Upper lobe of left lung (tissue), 4 donors: ENCODE results near the gene PRICKLE1.

ENCODE experiments used
- CTCF ChIP-seq, 6 experiments: fragments of 450-650 bp in 4 of 6; fragments of 200-600 bp in 2 of 6; sonication (generic) in 2 of 6; IDR thresholded peaks; one replicate each; pipeline ENCODE4 v1.5.1; 2016 to 2019; ENCODE audit warnings: antibody characterized with exemption in 6 of 6
- EP300 ChIP-seq, 4 donors: sonication (generic); formaldehyde crosslinking; IDR thresholded peaks; one replicate each; pipeline ENCODE4 v1.5.1; 2017; ENCODE audit warnings: antibody characterized with exemption in 4 of 4, control low read depth in 2 of 4
- POLR2A ChIP-seq, 4 donors: fragments of 450-650 bp; IDR thresholded peaks; one replicate each; pipeline ENCODE4 v1.5.1; 2016 to 2017; ENCODE audit warnings: antibody characterized with exemption in 4 of 4, mild to moderate bottlenecking in 2 of 4
- POLR2AphosphoS5 ChIP-seq, 2 donors: sonication (generic); formaldehyde crosslinking; IDR thresholded peaks; one replicate each; pipeline ENCODE4 v1.5.1; 2017; ENCODE audit warnings: antibody characterized with exemption in 2 of 2

- no peak for TF ChIP-seq POLR2AphosphoS5 (IDR thresholded peaks at IDR 0.05)
- TF ChIP-seq CTCF (IDR thresholded peaks at IDR 0.05), result no peak
- no peak for TF ChIP-seq EP300 (IDR thresholded peaks at IDR 0.05)
- no peak for TF ChIP-seq POLR2A (IDR thresholded peaks at IDR 0.05)
These were observed 31.9 kb downstream of the PRICKLE1 start for GRCh38 chr12:42557586-42558172.
